ENCODE data around the gene SLC37A3.

Gene SLC37A3

DNA sequence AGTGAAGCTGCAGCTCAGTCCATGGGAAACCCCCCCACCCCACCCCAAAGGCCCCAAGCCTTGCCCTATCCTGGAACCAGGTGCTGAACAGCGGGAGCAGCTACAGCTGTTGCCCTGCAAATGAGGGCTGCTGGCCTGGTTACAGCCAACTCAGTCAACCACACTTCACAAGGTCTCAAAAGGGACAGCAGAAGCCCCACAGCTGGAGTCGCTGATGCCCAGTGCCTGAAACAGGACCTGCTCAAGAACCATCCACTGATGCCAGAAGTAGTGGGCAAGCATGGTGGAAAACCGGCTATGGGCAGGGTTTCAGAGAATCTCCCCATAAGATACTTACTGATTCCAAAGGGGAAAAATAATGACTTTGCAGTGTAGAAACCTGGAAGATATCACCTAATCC lies 110.3 kb downstream of the SLC37A3 start:
- H3K4me2 ChIP-seq (ENCODE audit: low read length), result no peak overlapping the region
- H3K9me3 ChIP-seq (ENCODE audit: insufficient read depth, low read length), result no peaks in the 10 kb centered on the region
- H3K36me3 ChIP-seq (replicated peaks; ENCODE audit: low read depth, low read length), result no peaks in the 10 kb centered on the region
- no peak overlapping the region for H3K9ac ChIP-seq (ENCODE audit: low read length)
- TF ChIP-seq EZH2phosphoT487 (IDR thresholded peaks at IDR 0.05; ENCODE audit: low read depth), result no peak
- TF ChIP-seq, protein P1, sequence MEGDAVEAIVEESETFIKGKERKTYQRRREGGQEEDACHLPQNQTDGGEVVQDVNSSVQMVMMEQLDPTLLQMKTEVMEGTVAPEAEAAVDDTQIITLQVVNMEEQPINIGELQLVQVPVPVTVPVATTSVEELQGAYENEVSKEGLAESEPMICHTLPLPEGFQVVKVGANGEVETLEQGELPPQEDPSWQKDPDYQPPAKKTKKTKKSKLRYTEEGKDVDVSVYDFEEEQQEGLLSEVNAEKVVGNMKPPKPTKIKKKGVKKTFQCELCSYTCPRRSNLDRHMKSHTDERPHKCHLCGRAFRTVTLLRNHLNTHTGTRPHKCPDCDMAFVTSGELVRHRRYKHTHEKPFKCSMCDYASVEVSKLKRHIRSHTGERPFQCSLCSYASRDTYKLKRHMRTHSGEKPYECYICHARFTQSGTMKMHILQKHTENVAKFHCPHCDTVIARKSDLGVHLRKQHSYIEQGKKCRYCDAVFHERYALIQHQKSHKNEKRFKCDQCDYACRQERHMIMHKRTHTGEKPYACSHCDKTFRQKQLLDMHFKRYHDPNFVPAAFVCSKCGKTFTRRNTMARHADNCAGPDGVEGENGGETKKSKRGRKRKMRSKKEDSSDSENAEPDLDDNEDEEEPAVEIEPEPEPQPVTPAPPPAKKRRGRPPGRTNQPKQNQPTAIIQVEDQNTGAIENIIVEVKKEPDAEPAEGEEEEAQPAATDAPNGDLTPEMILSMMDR (IDR thresholded peaks at IDR 0.05; ENCODE audit: low read depth, low read length), result no peak
- H3K4me1 ChIP-seq (ENCODE audit: low read length), result no peaks in the 10 kb centered on the region
- no peak overlapping the region for H3K27ac ChIP-seq (ENCODE audit: low read length)
- no peaks in the 10 kb centered on the region for H4K20me1 ChIP-seq (ENCODE audit: insufficient read depth, low read length)
- no peak overlapping the region for H2AFZ ChIP-seq (ENCODE audit: low read depth, low read length)
- H3K4me3 ChIP-seq (ENCODE audit: low read length), result no peak overlapping the region
- H3K27me3 ChIP-seq (ENCODE audit: low read depth, low read length), result peaks cover 27% of the 10 kb centered on the region
- H3K79me2 ChIP-seq (ENCODE audit: low read length), result no peaks in the 10 kb centered on the region

DNA sequence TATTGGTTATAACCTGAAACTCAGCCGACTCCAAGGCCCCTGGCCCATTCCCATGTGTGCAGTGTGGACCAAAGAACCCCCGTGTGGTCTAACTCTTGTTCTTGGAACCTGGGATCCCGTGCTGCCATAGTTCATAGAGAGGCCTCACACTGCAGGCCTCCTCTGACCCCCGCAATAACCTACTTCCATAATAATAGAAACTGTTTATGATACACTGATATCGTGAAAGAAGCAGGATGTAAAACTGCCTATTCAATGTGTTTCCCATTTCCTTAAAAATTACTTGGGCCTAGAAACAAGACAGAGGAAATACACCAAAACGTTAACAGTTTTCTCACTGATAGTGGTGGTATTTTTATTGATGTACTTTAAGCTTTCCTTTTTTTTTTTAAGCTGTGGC lies 112.4 kb downstream of the SLC37A3 start:
- TF ChIP-seq, protein P1 (IDR thresholded peaks at IDR 0.05; ENCODE audit: low read depth, low read length), result no peak
- TF ChIP-seq EZH2phosphoT487 (IDR thresholded peaks at IDR 0.05; ENCODE audit: low read depth), result no peak
- no peaks in the 10 kb centered on the region for H3K79me2 ChIP-seq (ENCODE audit: low read length)

DNA sequence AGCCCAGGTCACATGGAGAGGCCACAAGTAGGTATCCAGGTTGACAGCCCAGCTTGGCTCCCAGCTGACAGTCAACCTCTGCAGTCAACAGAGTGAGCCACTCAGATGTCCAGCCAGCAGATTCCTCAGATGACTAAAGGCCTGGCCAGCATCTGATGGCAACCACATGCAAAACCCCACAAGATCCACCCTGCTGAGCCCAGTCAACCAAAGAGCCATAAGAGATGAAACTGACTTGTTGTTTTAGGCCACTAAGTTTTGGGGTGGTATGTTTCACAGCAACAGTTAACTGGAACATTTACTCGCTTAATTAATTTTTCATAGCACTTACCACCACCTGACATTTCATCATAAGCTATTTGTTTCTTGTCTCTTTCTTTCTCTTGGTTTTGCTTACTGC lies 114.3 kb downstream of the SLC37A3 start:
- H3K4me3 ChIP-seq (ENCODE audit: low read length), result no peak overlapping the region

More for the DNA sequence above, 112.4 kb downstream of the SLC37A3 start:
- Histone ChIP-seq H3K9ac (ENCODE audit: low read length) (no peak overlapping the region), H3K9me3 (ENCODE audit: insufficient read depth, low read length) (no peaks in the 10 kb centered on the region), H3K27me3 (ENCODE audit: low read depth, low read length) (peaks cover 43% of the 10 kb centered on the region), H3K4me3 (ENCODE audit: low read length) (no peak overlapping the region), H3K36me3 (replicated peaks; ENCODE audit: low read depth, low read length) (no peaks in the 10 kb centered on the region), H3K27ac (ENCODE audit: low read length) (no peak overlapping the region), H3K4me1 (ENCODE audit: low read length) (no peaks in the 10 kb centered on the region), H3K4me2 (ENCODE audit: low read length) (no peak overlapping the region), H4K20me1 (ENCODE audit: insufficient read depth, low read length) (no peaks in the 10 kb centered on the region), H2AFZ (ENCODE audit: low read depth, low read length) (no peak overlapping the region)

More for the DNA sequence above, 114.3 kb downstream of the SLC37A3 start:
- Histone ChIP-seq H3K9me3 (ENCODE audit: insufficient read depth, low read length) (no peaks in the 10 kb centered on the region), H3K36me3 (replicated peaks; ENCODE audit: low read depth, low read length) (no peaks in the 10 kb centered on the region), H3K27me3 (ENCODE audit: low read depth, low read length) (peaks cover 47% of the 10 kb centered on the region), H3K9ac (ENCODE audit: low read length) (no peak overlapping the region), H3K79me2 (ENCODE audit: low read length) (no peaks in the 10 kb centered on the region), H4K20me1 (ENCODE audit: insufficient read depth, low read length) (no peaks in the 10 kb centered on the region), H3K27ac (ENCODE audit: low read length) (no peak overlapping the region), H3K4me2 (ENCODE audit: low read length) (no peak overlapping the region), H3K4me1 (ENCODE audit: low read length) (no peaks in the 10 kb centered on the region), H2AFZ (ENCODE audit: low read depth, low read length) (no peak overlapping the region)
- TF ChIP-seq, protein P1 (IDR thresholded peaks at IDR 0.05; ENCODE audit: low read depth, low read length), result no peak
- no peak for TF ChIP-seq EZH2phosphoT487 (IDR thresholded peaks at IDR 0.05; ENCODE audit: low read depth)
